H9 (cell line): Measurements from ENCODE around the gene INTS7. TPM values are rescaled to one million over a fixed set of nuclear protein-coding genes. Genes with fewer than 3 reads are reported as not detected.

Source experiments
- DNase-seq: peaks from one replicate; pipeline ENCODE4 v3.0.0-alpha.2; 2017
- H2AFZ ChIP-seq: one replicate; pipeline ENCODE4 v1.6.1; 2013; ENCODE audit warnings: mild to moderate bottlenecking, low read length, control low read depth, moderate library complexity
- H2AK5ac ChIP-seq: 2 replicates; pipeline ENCODE4 v1.6.1; 2013; ENCODE audit warnings: low read length, control low read depth, mixed read lengths; ENCODE audit not compliant: insufficient read length
- H2BK120ac ChIP-seq: one replicate; pipeline ENCODE4 v1.6.1; 2013; ENCODE audit warnings: low read depth, mild to moderate bottlenecking, low read length, control low read depth, inconsistent platforms; ENCODE audit not compliant: poor library complexity, severe bottlenecking
- H2BK12ac ChIP-seq: 2 replicates; pipeline ENCODE4 v1.6.1; 2013; ENCODE audit warnings: low read length, control low read depth, mixed read lengths, low read depth; ENCODE audit not compliant: insufficient read length
- H2BK15ac ChIP-seq: 2 replicates; pipeline ENCODE4 v1.6.1; 2013; ENCODE audit warnings: low read depth, low read length, control low read depth
- H2BK20ac ChIP-seq: one replicate; pipeline ENCODE4 v1.6.1; 2013; ENCODE audit warnings: low read depth, mild to moderate bottlenecking, low read length, control low read depth, inconsistent platforms; ENCODE audit not compliant: poor library complexity, severe bottlenecking
- H2BK5ac ChIP-seq: 2 replicates; pipeline ENCODE4 v1.6.1; 2013; ENCODE audit warnings: low read length, control low read depth, mixed read lengths; ENCODE audit not compliant: insufficient read length
- H3K14ac ChIP-seq: 2 replicates; pipeline ENCODE4 v1.6.1; 2013; ENCODE audit warnings: low read length, control low read depth; ENCODE audit not compliant: insufficient read depth
- H3K18ac ChIP-seq: 2 replicates; pipeline ENCODE4 v1.6.1; 2013; ENCODE audit warnings: low read depth, mild to moderate bottlenecking, mixed read lengths, low read length, control low read depth; ENCODE audit not compliant: insufficient read length
- H3K23ac ChIP-seq: 2 replicates; pipeline ENCODE4 v1.6.1; 2013; ENCODE audit warnings: low read length, control low read depth, mixed read lengths, low read depth; ENCODE audit not compliant: insufficient read length
- H3K23me2 ChIP-seq: 2 replicates; pipeline ENCODE4 v1.6.1; 2013; ENCODE audit warnings: low read depth, mild to moderate bottlenecking, mixed read lengths, low read length, control low read depth; ENCODE audit not compliant: insufficient read length, poor library complexity, severe bottlenecking
- H3K27ac ChIP-seq: 2 replicates; pipeline ENCODE4 v1.5.1; 2013; ENCODE audit warnings: low read length, control low read depth, mixed read lengths, low read depth; ENCODE audit not compliant: insufficient read length
- H3K27me3 ChIP-seq: 2 replicates; pipeline ENCODE4 v1.6.1; 2013; ENCODE audit warnings: low read length, control low read depth, inconsistent platforms; ENCODE audit not compliant: insufficient read depth
- H3K4ac ChIP-seq: 2 replicates; pipeline ENCODE4 v1.6.1; 2013; ENCODE audit warnings: low read depth, mild to moderate bottlenecking, control low read depth, inconsistent platforms, low read length, moderate library complexity
- H3K4me1 ChIP-seq: 2 replicates; pipeline ENCODE4 v1.6.1; 2013; ENCODE audit warnings: low read length, control low read depth, inconsistent platforms; ENCODE audit not compliant: insufficient read depth
- H3K4me2 ChIP-seq: 2 replicates; pipeline ENCODE4 v1.6.1; 2013; ENCODE audit warnings: low read length, control low read depth, mixed read lengths; ENCODE audit not compliant: insufficient read length, insufficient read depth
- H3K56ac ChIP-seq: 2 replicates; pipeline ENCODE4 v1.6.1; 2013; ENCODE audit warnings: low read depth, mild to moderate bottlenecking, mixed read lengths, low read length, control low read depth; ENCODE audit not compliant: insufficient read length
- H3K79me1 ChIP-seq: 2 replicates; pipeline ENCODE4 v1.6.1; 2013; ENCODE audit warnings: low read depth, mild to moderate bottlenecking, moderate library complexity, low read length, control low read depth, inconsistent platforms; ENCODE audit not compliant: insufficient read depth, poor library complexity, severe bottlenecking
- H3K79me2 ChIP-seq: 2 replicates; pipeline ENCODE4 v1.6.1; 2013; ENCODE audit warnings: low read length, control low read depth, inconsistent platforms; ENCODE audit not compliant: insufficient read depth
- H3K9ac ChIP-seq: 2 replicates; pipeline ENCODE4 v1.6.1; 2013; ENCODE audit warnings: low read length, control low read depth, mixed read lengths; ENCODE audit not compliant: insufficient read length; ENCODE audit errors: extremely low read depth
- H3K9me3 ChIP-seq: one replicate; pipeline ENCODE4 v1.6.1; 2013; ENCODE audit warnings: low read depth, low read length, inconsistent platforms; ENCODE audit not compliant: control insufficient read depth
- H3T11ph ChIP-seq: one replicate; pipeline ENCODE4 v1.6.1; 2013; ENCODE audit warnings: mild to moderate bottlenecking, low read length, control low read depth, inconsistent platforms
- H4K20me1 ChIP-seq: one replicate; pipeline ENCODE4 v1.6.1; 2013; ENCODE audit not compliant: control insufficient read depth, insufficient read length, insufficient read depth
- H4K5ac ChIP-seq: 2 replicates; pipeline ENCODE4 v1.6.1; 2013; ENCODE audit warnings: low read depth, mild to moderate bottlenecking, mixed read lengths, low read length, control low read depth; ENCODE audit not compliant: insufficient read length
- H4K8ac ChIP-seq: replicated peaks from 2 replicates; pipeline ENCODE4 v1.6.1; 2013; ENCODE audit warnings: low read length, control low read depth, mixed read lengths, low read depth; ENCODE audit not compliant: insufficient read length
- H4K91ac ChIP-seq: 2 replicates; pipeline ENCODE4 v1.6.1; 2013; ENCODE audit warnings: low read depth, mild to moderate bottlenecking, moderate library complexity, mixed read lengths, low read length, control low read depth; ENCODE audit not compliant: insufficient read length
- H3K27ac Mint-ChIP-seq, 3 experiments: 2 replicates in 2 of 3; 3 replicates in 1 of 3; pipeline ENCODE4 v1.8.0; 2020 to 2021; ENCODE audit warnings: mixed read lengths in 3 of 3, mild to moderate bottlenecking in 1 of 3, moderate library complexity in 1 of 3
- H3K27me3 Mint-ChIP-seq: 2 replicates; pipeline ENCODE4 v1.8.0; 2021; ENCODE audit warnings: low read depth, mild to moderate bottlenecking, moderate library complexity, mixed read lengths
- H3K36me3 Mint-ChIP-seq, 3 experiments: 2 replicates in 2 of 3; 3 replicates in 1 of 3; pipeline ENCODE4 v1.8.0; 2020 to 2021; ENCODE audit warnings: low read depth in 3 of 3, mixed read lengths in 3 of 3; ENCODE audit not compliant: insufficient read depth in 1 of 3
- H3K4me1 Mint-ChIP-seq, 2 experiments: 2 replicates each; pipeline ENCODE4 v1.8.0; 2020; ENCODE audit warnings: mixed read lengths in 2 of 2
- H3K4me3 Mint-ChIP-seq, 2 experiments: 2 replicates in 1 of 2; 3 replicates in 1 of 2; pipeline ENCODE4 v1.8.0; 2020 to 2021; ENCODE audit warnings: mild to moderate bottlenecking in 2 of 2, mixed read lengths in 2 of 2, moderate library complexity in 1 of 2
- H3K9me3 Mint-ChIP-seq, 2 experiments: 2 replicates in 1 of 2; 3 replicates in 1 of 2; pipeline ENCODE4 v1.8.0; 2020; ENCODE audit warnings: mild to moderate bottlenecking in 2 of 2, mixed read lengths in 2 of 2, moderate library complexity in 1 of 2
- CTCF ChIP-seq: fragments of 200-600 bp; sonication (generic); conservative IDR thresholded peaks from 3 replicates; pipeline ENCODE4 v1.8.0; 2021; ENCODE audit warnings: antibody characterized with exemption, mild to moderate bottlenecking
- WGBS: extraction: QIAGEN DNeasy Blood & Tissue Kit; methylation state at CpG from one replicate; pipeline ENCODE4 v1.1.7; 2013; ENCODE audit warnings: missing lambda C conversion rate, low lambda C conversion rate, mixed read lengths; ENCODE audit not compliant: insufficient read length; ENCODE audit errors: extremely low coverage; 5-methylcytosine and 5-hydroxymethylcytosine counted together
- total RNA-seq: library from RNA; stranded (reverse); gene quantifications from 2 replicates; pipeline ENCODE4 v1.2.1, GENCODE V29; 2021

INTS7 gene
- total RNA-seq, 1 experiment from 2014 or later, result 32.3 TPM

GRCh38 chr1:211920141-211920572 is 115.2 kb downstream of the INTS7 start:
- Mint-ChIP-seq H3K4me1 (peaks cover 9 to 20% of the 10 kb centered on the region in 2 experiments), H3K4me3 (no peak overlapping the region), H3K27me3 (peaks cover 5% of the 10 kb centered on the region), H3K36me3 (no peaks in the 10 kb centered on the region), H3K9me3 (no peaks in the 10 kb centered on the region), H3K27ac (no peak overlapping the region)
- Histone ChIP-seq H4K8ac (no peak overlapping the region), H3K79me1 (no peaks in the 10 kb centered on the region), H2AFZ (no peak overlapping the region), H3K56ac (no peak overlapping the region), H3K4me2 (no peak overlapping the region), H3K27ac (no peak overlapping the region), H2BK120ac (no peak overlapping the region), H2AK5ac (no peak overlapping the region), H4K91ac (no peak overlapping the region), H2BK12ac (no peak overlapping the region), H2BK15ac (no peak overlapping the region), H3K23me2 (no peaks in the 10 kb centered on the region), H3T11ph (no peak overlapping the region), H3K9me3 (no peaks in the 10 kb centered on the region), H3K4me1 (no peaks in the 10 kb centered on the region), H2BK5ac (no peak overlapping the region), H3K9ac (no peak overlapping the region), H4K20me1 (no peaks in the 10 kb centered on the region), H4K5ac (no peak overlapping the region), H2BK20ac (no peak overlapping the region), H3K4ac (no peak overlapping the region), H3K14ac (no peak overlapping the region; the same call in 1 of the 2 replicates), H3K23ac (no peak overlapping the region), H3K79me2 (no peaks in the 10 kb centered on the region), H3K18ac (no peak overlapping the region), H3K27me3 (no peaks in the 10 kb centered on the region)
- DNase-seq, result no peak
- TF ChIP-seq CTCF, result no peak
- no CpG with 5 or more reads among the region's 5 CpGs for WGBS
